ENCODE results near the gene ART1.

GRCh38 chr11:3605283-3605662 lies 39.7 kb upstream of the ART1 start:
- TF ChIP-seq CTCF (IDR thresholded peaks at IDR 0.05) (no peak), POLR2A (IDR thresholded peaks at IDR 0.05) (no peak)

Data from lower leg skin (tissue), 3 donors.